22Rv1 (cell line): Measurements from ENCODE around the gene AMT.

Source experiments
- H3K27ac ChIP-seq: fragments of 450-650 bp; 2 replicates; pipeline ENCODE4 v1.5.1; 2017
- CTCF ChIP-seq: fragments of 450-650 bp; IDR thresholded peaks from 2 replicates; pipeline ENCODE4 v1.5.1; 2017; ENCODE audit warnings: mild to moderate bottlenecking
- ZFX ChIP-seq: fragments of 450-650 bp; IDR thresholded peaks from 2 replicates; pipeline ENCODE4 v1.6.1; 2017; ENCODE audit warnings: antibody characterized with exemption, borderline replicate concordance

AMT gene

GRCh38 chr3:49454898-49455681 lies 32.8 kb upstream of the AMT start:
- TF ChIP-seq ZFX, result no peak
- TF ChIP-seq CTCF, result no peak
- H3K27ac ChIP-seq, result no peak overlapping the region

- H3K27ac ChIP-seq, result no peak overlapping the region
- TF ChIP-seq CTCF, result peak; percentile 43
- no peak for TF ChIP-seq ZFX
These were observed 32.2 kb upstream of the AMT start for GRCh38 chr3:49454458-49454857.

GRCh38 chr3:49453621-49454020 lies 31.3 kb upstream of the AMT start:
- H3K27ac ChIP-seq, result no peak overlapping the region
- no peak for TF ChIP-seq ZFX
- TF ChIP-seq CTCF, result no peak

GRCh38 chr3:49445391-49445790 lies 23.1 kb upstream of the AMT start:
- TF ChIP-seq ZFX (no peak), CTCF (no peak)

GRCh38 chr3:49434731-49435130 lies 12.5 kb upstream of the AMT start:
- TF ChIP-seq ZFX (no peak), CTCF (no peak)
- H3K27ac ChIP-seq, result no peak overlapping the region

More at GRCh38 chr3:49445391-49445790, 23.1 kb upstream of the AMT start:
- H3K27ac ChIP-seq, result no peak overlapping the region

GRCh38 chr3:49428752-49429080 lies 6.4 kb upstream of the AMT start:
- H3K27ac ChIP-seq, result peak overlapping the region; percentile 91
- TF ChIP-seq ZFX (no peak), CTCF (no peak)

GRCh38 chr3:49427586-49427985 lies 5.3 kb upstream of the AMT start:
- TF ChIP-seq CTCF (no peak), ZFX (no peak)
- no peak overlapping the region for H3K27ac ChIP-seq
